MCF 10A (cell line): Measurements from ENCODE around the gene DUXB. TPM values are rescaled to one million over a fixed set of nuclear protein-coding genes. Genes with fewer than 3 reads are reported as not detected.

ENCODE experiments used
- BruUV-seq: library from RNA; stranded (reverse); fragments of 400-500 nt; replicated peaks from 2 replicates; lab custom pipeline; 2021; lab: Mats Ljungman, UMichigan
- CTCF ChIA-PET: fragments of 300-600 bp; sonication (Branson Sonifier 250); formaldehyde crosslinking; extraction: SDS; loops from one replicate; lab custom pipeline; 2021; ENCODE audit warnings: antibody characterized with exemption, inconsistent platforms; lab: Yijun Ruan, JAX
- POLR2A ChIA-PET: fragments of 300-600, 350-650 bp; sonication (Branson Sonifier 250); formaldehyde crosslinking; extraction: SDS; loops from one replicate; lab custom pipeline; 2020; ENCODE audit warnings: antibody characterized with exemption, inconsistent platforms; lab: Yijun Ruan, JAX
- DNase-seq: peaks from one replicate; pipeline ENCODE4 v3.0.0-alpha.2; 2018; ENCODE audit not compliant: unreplicated experiment
- H3K27ac Mint-ChIP-seq: one replicate; pipeline ENCODE4 v1.8.0; 2022; ENCODE audit warnings: mild to moderate bottlenecking, low read depth, mixed read lengths; ENCODE audit not compliant: unreplicated experiment
- H3K27me3 Mint-ChIP-seq: one replicate; pipeline ENCODE4 v1.8.0; 2022; ENCODE audit warnings: mixed read lengths; ENCODE audit not compliant: insufficient read depth, unreplicated experiment
- H3K36me3 Mint-ChIP-seq: one replicate; pipeline ENCODE4 v1.8.0; 2022; ENCODE audit warnings: mild to moderate bottlenecking, moderate library complexity, mixed read lengths; ENCODE audit not compliant: insufficient read depth, unreplicated experiment
- H3K4me1 Mint-ChIP-seq: one replicate; pipeline ENCODE4 v1.8.0; 2022; ENCODE audit warnings: mixed read lengths; ENCODE audit not compliant: insufficient read depth, unreplicated experiment
- H3K4me3 Mint-ChIP-seq: one replicate; pipeline ENCODE4 v1.8.0; 2022; ENCODE audit warnings: mild to moderate bottlenecking, moderate library complexity, mixed read lengths; ENCODE audit not compliant: unreplicated experiment
- H3K9me3 Mint-ChIP-seq: one replicate; pipeline ENCODE4 v1.8.0; 2022; ENCODE audit warnings: mixed read lengths; ENCODE audit not compliant: unreplicated experiment
- CTCF ChIP-seq: fragments of 200-600 bp; IDR thresholded peaks from one replicate; pipeline ENCODE4 v1.8.0; 2022; ENCODE audit warnings: antibody characterized with exemption, mild to moderate bottlenecking; ENCODE audit not compliant: unreplicated experiment
- intact Hi-C: fragments of 100-400 bp; cut with micrococcal nuclease; formaldehyde crosslinking; loops from 2 replicates; pipeline ENCODE4 v1.14.1; 2022
- total RNA-seq: library from RNA; stranded (reverse); gene quantifications from 2 replicates; pipeline ENCODE4 v1.2.3, GENCODE V29; 2022

The DUXB gene
- total RNA-seq, 1 experiment from 2014 or later = not detected

DNA sequence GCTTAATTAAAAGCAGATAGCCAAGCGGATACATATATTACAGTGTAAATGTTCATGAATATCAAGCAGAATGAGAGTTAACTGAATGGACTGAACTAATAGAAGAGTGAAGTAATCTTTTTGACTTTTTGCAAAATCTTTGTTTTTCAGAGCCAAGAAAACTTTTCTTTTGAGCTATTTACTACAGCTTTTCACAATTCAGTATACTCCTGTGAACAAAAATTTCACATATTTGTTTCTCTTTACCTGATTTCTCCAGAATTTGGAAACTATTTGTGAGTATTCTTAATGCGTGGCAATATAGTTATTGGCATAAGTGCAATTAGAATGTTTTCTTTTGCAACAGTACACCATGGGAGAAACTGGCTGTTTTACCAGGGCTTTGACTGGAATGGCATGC lies 9.1 kb upstream of the DUXB start:
- Mint-ChIP-seq H3K36me3 (no peaks in the 10 kb centered on the region), H3K27me3 (peaks cover 30% of the 10 kb centered on the region), H3K4me1 (no peaks in the 10 kb centered on the region), H3K4me3 (no peak overlapping the region), H3K9me3 (no peaks in the 10 kb centered on the region), H3K27ac (no peak overlapping the region)
- ChIA-PET POLR2A (no interaction called here), CTCF (interaction anchor here (0.6 kb wide), 1 partner anchor 445 kb away, joined by 3 read pairs; no protein-coding TSS in a partner anchor)
- intact Hi-C loops = no loop called here
- no peak for DNase-seq
- TF ChIP-seq CTCF = no peak
- no TSS peak for BruUV-seq

DNA sequence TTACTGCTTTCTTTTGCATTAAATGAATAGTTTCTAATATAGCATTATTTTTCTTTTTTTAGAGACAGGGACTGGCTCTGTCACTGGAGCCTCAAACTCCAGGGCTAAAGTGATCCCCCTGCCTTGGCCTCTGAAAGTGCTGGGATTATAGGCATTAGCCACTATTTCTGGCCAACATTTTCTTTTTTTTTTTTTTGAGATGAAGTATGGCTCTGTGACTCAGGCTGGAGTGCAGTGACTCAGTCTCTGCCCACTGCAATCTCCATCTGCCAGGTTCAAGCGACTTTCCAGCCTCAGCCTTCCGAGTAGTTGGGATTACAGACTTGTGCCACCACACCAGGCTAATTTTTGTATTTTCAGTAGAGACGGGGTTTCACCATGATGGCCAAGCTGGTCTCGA lies 2.0 kb upstream of the DUXB start:
- Mint-ChIP-seq H3K4me3 (no peak overlapping the region), H3K4me1 (peaks cover 5% of the 10 kb centered on the region), H3K27me3 (no peaks in the 10 kb centered on the region), H3K36me3 (no peaks in the 10 kb centered on the region), H3K9me3 (no peaks in the 10 kb centered on the region), H3K27ac (no peak overlapping the region)
- intact Hi-C loops = loop anchor here (10.0 kb wide), 1 partner anchor 51 kb away; no protein-coding TSS in a partner anchor
- no TSS peak for BruUV-seq
- ChIA-PET POLR2A (no interaction called here), CTCF (interaction anchor here (0.6 to 0.7 kb wide), 2 partner anchors 48 to 1202 kb away, joined by 3 to 4 read pairs; no protein-coding TSS in a partner anchor)
- peak; percentile 16 for DNase-seq
- TF ChIP-seq CTCF = no peak

- H3K4me1 Mint-ChIP-seq = peaks cover 5% of the 10 kb centered on the region
- H3K4me3 Mint-ChIP-seq = no peak overlapping the region
- intact Hi-C loops = loop anchor here (10.0 kb wide), 1 partner anchor 53 kb away; no protein-coding TSS in a partner anchor
- DNase-seq = peak; percentile 47
- H3K9me3 Mint-ChIP-seq = no peaks in the 10 kb centered on the region
- ChIA-PET CTCF (no interaction called here), POLR2A (no interaction called here)
- no peaks in the 10 kb centered on the region for H3K36me3 Mint-ChIP-seq
- H3K27me3 Mint-ChIP-seq = no peaks in the 10 kb centered on the region
- BruUV-seq = no TSS peak
- no peak for TF ChIP-seq CTCF
- H3K27ac Mint-ChIP-seq = no peak overlapping the region
Measured at GRCh38 chr16:75702242-75702641, 981 bp upstream of the DUXB start.

GRCh38 chr16:75697571-75697970 lies 3.7 kb downstream of the DUXB start:
- intact Hi-C loops = no loop called here
- H3K36me3 Mint-ChIP-seq = no peaks in the 10 kb centered on the region
- CTCF ChIA-PET = interaction anchor here (0.5 kb wide), 1 partner anchor 943 kb away, joined by 6 read pairs; no protein-coding TSS in a partner anchor
- no peaks in the 10 kb centered on the region for H3K9me3 Mint-ChIP-seq
- no TSS peak for BruUV-seq
- no peak overlapping the region for H3K4me3 Mint-ChIP-seq
- POLR2A ChIA-PET = interaction anchor here (0.6 kb wide), 1 partner anchor 17 kb away, joined by 3 read pairs; no protein-coding TSS in a partner anchor
- H3K27me3 Mint-ChIP-seq = no peaks in the 10 kb centered on the region
- H3K27ac Mint-ChIP-seq = no peak overlapping the region
- no peak for TF ChIP-seq CTCF
- DNase-seq = no peak
- H3K4me1 Mint-ChIP-seq = peaks cover under 1% of the 10 kb centered on the region
